ENCODE data around the gene TCAIM.
"Not testable (repeated sequence)": the region's sequence is repeated elsewhere in the genome, so short reads cannot be mapped to it uniquely, and the experiment has no call there.

TCAIM gene

GRCh38 chr3:44416031-44417030 lies 77.8 kb downstream of the TCAIM start:
- no peak for DNase-seq (ENCODE audit: low spot score)

- not testable (repeated sequence) for DNase-seq (ENCODE audit: low spot score)
These were observed 79.6 kb downstream of the TCAIM start for GRCh38 chr3:44418118-44418517.

DNA sequence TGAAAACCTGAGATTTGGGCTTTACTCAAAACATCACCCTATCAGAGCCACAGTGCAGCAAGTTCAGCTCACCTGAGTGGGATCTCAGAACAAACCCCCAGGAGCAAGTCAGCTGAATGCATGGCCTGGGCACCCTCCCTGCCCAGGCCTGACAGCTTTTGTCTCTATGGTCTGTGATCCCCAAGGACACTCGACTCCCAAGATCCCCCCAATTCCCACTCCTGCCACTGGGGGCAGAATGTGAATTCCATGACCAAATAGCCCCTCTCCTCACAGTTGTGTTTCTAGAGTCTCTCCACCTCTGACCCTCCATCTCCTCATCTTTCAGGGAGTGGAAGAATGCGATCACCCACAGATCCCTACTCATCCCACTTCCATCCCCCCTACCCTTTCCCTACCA lies 80.0 kb downstream of the TCAIM start:
- DNase-seq (ENCODE audit: low spot score) = no peak

GRCh38 chr3:44419116-44419922 lies 80.8 kb downstream of the TCAIM start:
- DNase-seq (ENCODE audit: low spot score) = no peak

GRCh38 chr3:44419923-44420650 lies 81.5 kb downstream of the TCAIM start:
- DNase-seq (ENCODE audit: low spot score) = no peak

DNA sequence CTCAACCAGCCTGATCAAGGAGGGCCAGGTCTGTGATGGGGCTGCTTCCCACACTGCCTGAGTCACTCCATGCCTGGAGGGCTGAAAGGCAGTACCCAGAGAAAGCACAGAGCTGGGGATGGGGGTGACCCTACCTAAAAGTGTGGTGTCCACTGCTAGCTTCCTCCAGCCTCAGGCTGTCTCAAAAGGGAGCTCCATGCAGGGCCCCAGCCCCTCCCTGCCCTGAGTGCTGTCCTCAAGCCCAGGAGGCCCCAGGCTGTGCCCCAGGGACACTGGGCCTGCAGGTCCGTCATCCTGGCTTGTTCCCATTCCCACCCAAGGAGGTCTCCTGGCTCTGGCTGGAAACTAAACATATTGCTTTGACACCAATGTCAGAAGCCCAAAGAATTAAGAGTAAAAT lies 82.1 kb downstream of the TCAIM start:
- no peak for DNase-seq (ENCODE audit: low spot score)

DNA sequence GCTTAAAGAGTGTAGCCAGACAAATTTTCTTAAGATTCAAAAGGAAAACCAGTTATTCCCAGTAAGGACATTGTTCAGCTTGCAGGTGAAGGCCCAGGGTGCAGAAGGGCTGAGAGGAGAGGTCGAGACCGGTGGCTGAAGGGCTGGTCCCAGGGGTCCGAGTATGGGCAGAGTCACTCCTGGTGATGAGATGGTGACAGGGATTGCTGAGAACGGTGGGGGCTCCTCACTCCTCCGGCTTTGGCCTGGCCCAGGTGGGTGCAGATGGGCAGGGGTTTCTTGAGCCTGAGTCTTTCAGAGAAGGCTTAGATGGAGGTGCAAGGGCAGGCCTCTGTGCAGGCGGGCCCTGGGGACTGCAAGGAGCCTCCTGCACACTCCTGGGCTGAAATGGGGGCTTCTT lies 82.7 kb downstream of the TCAIM start:
- no peak for DNase-seq (ENCODE audit: low spot score)

- no peak for DNase-seq (ENCODE audit: low spot score)
These were observed 86.2 kb downstream of the TCAIM start for GRCh38 chr3:44424758-44425157.

DNA sequence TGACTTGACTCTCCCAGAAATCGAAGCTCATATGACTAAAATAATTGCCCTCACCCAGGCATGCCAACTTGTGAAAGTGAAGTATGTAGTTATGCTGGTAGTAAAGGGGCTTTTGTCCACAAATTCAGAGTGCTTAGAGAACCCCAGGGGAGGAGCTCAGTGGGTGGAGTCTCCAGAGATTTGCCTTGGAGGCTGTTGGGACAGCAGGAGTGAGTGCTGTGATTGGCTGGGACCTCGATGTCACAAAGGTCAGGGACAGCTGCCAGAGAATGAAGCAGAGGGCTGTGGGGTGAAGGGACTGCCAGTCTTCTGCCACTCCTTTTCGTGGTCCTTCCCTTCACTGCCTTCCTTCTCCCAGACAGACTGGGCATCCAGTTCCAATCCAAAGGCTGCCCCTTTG lies 89.1 kb downstream of the TCAIM start:
- no peak for DNase-seq (ENCODE audit: low spot score)

- no peak for DNase-seq (ENCODE audit: low spot score)
These were observed 90.3 kb downstream of the TCAIM start for GRCh38 chr3:44428910-44429309.

GRCh38 chr3:44429459-44429858 lies 90.9 kb downstream of the TCAIM start:
- no peak for DNase-seq (ENCODE audit: low spot score)

- DNase-seq (ENCODE audit: low spot score) = no peak
These were observed 91.9 kb downstream of the TCAIM start for GRCh38 chr3:44430466-44430865.

- no peak for DNase-seq (ENCODE audit: low spot score)
These were observed 96.4 kb downstream of the TCAIM start for GRCh38 chr3:44434834-44435510.

DNA sequence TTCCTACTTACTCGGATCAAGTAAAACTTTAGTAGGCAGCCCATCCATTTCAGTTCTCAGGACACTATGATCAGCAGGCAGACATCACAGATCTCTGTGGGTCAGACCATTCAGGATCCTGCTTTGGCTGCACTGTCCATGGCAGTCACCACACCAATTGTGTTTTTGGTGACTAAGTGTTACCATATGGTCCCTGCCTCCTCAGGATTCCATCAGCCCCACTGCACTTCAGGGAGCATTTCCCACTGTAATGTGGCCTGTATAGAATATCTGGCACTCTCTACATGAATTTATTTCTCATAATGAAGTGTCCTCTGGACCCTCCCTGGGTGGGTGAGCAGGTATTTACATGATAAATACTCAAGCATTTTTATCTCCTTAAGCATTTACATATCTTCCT lies 97.6 kb downstream of the TCAIM start:
- no peak for DNase-seq (ENCODE audit: low spot score)

DNA sequence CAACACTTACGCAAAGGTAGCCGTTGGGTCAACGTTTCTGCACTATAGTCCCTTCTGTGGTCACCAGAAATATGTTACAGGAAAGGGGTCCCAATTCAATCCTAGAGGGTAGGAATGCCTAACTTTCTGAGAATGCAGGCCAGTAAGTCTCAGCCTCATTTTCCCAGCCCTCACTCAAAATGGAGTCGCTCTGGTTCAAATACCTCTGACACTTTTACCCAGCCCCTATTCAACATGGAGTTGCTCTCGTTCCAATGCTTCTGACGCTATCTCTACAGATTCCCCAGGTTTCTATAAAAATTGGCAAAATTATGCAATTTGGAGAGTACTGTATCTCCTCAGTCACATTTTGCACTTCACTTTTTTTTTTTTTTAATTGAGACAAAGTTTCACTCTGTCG lies 99.2 kb downstream of the TCAIM start:
- DNase-seq (ENCODE audit: low spot score) = no peak

GRCh38 chr3:44439499-44440295 lies 101.1 kb downstream of the TCAIM start:
- DNase-seq (ENCODE audit: low spot score) = no peak

GRCh38 chr3:44442596-44443309 lies 104.2 kb downstream of the TCAIM start:
- no peak for DNase-seq (ENCODE audit: low spot score)

- DNase-seq (ENCODE audit: low spot score) = no peak
These were observed 105.9 kb downstream of the TCAIM start for GRCh38 chr3:44444437-44444836.

DNA sequence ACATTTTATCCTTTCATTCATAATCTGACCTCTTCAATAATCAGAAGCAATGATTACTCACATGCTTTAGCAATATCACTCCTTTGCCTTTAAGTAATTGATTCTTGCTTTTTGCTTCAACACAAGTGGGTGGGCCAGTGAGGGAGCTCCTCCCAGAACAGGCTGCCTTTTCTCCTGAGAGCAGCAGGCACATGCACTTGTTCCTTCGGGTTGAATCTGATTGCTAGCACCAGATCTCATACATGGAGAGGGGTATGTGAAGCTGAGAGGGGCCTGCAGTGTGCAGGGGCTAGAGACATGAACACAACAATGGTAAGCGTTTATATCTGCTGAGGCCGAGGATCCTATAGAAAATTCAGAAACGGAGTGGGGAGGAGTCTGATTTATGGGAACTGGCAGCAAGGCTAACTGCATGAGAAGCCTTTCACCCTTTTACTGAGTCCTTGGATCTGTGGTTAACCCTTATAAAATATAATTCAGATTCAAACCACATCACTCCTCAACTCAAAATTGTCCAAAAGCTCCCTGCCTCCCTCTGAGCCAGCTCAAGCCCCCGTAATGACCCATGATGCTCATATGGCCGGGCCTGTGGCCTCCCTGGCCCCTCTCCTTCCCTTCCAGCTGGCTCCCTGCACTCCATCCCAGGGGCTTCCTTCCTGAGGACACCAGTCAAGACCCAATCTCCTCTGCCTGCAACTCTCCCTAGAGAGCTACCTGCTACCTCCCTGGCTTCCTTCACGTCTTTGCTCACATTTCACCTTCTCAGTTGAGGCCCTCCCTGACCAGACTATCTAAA lies 106.5 kb downstream of the TCAIM start:
- DNase-seq (ENCODE audit: low spot score) = no peak
